NCI-H69 (cell line): ENCODE data around the gene RNF7.
"Not testable (repeated sequence)": the region's sequence is repeated elsewhere in the genome, so short reads cannot be mapped to it uniquely, and the experiment has no call there.

Source experiments
- DNase-seq: peaks from one replicate; lab custom pipeline; 2025; lab: John Stamatoyannopoulos, UW

Gene RNF7

GRCh38 chr3:141782386-141782932 is 44.4 kb downstream of the RNF7 start:
- no peak for DNase-seq

- DNase-seq, result no peak
Observed at GRCh38 chr3:141783632-141784031, 45.5 kb downstream of the RNF7 start.

GRCh38 chr3:141784096-141784495 is 46.0 kb downstream of the RNF7 start:
- no peak for DNase-seq

GRCh38 chr3:141784531-141784930 is 46.4 kb downstream of the RNF7 start:
- DNase-seq, result no peak

- no peak for DNase-seq
Observed at GRCh38 chr3:141788149-141788548, 50.1 kb downstream of the RNF7 start.

GRCh38 chr3:141788750-141789149 is 50.7 kb downstream of the RNF7 start:
- not testable (repeated sequence) for DNase-seq

- DNase-seq, result no peak
Observed at GRCh38 chr3:141789281-141789680, 51.2 kb downstream of the RNF7 start.

- no peak for DNase-seq
Observed at GRCh38 chr3:141790171-141790570, 52.1 kb downstream of the RNF7 start.

GRCh38 chr3:141792495-141792894 is 54.4 kb downstream of the RNF7 start:
- no peak for DNase-seq

- DNase-seq, result no peak
Observed at GRCh38 chr3:141793476-141794260, 55.6 kb downstream of the RNF7 start.

- no peak for DNase-seq
Observed at GRCh38 chr3:141795276-141795675, 57.2 kb downstream of the RNF7 start.

- no peak for DNase-seq
Observed at GRCh38 chr3:141795741-141796080, 57.6 kb downstream of the RNF7 start.

- DNase-seq, result no peak
Observed at GRCh38 chr3:141796081-141796888, 58.2 kb downstream of the RNF7 start.
